Lower leg skin (tissue), 3 donors: ENCODE results near the gene CEACAM21.

Source experiments
- CTCF ChIP-seq, 3 donors: fragments of 450-650 bp; IDR thresholded peaks; one replicate each; pipeline ENCODE4 v1.5.1; 2016; ENCODE audit warnings: antibody characterized with exemption in 3 of 3, mild to moderate bottlenecking in 3 of 3, moderate library complexity in 2 of 3
- POLR2A ChIP-seq, 2 donors: fragments of 450-650 bp; IDR thresholded peaks; one replicate each; pipeline ENCODE4 v1.6.1; 2016 to 2017; ENCODE audit warnings: antibody characterized with exemption in 2 of 2, mild to moderate bottlenecking in 1 of 2, moderate library complexity in 1 of 2

DNA sequence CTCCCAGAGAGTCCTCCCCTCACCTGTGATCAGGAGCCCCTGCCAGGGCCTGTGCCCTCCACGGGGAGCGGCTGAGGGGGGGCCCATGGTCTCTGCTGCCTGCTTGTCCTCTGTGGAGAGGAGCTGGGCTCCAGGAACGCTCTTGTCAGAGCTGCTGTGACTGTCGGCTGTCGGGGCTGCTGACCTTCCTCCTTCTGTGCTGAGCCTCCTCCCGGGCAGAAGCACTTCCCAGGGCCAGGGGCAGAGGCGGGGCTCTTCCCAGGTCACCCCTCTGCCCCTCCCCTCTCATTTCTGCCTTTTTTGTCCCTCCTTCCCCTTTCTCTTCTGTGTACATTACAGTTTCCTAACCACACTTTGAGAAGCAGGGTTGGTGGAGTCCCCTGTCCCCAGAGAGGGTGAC lies 50.9 kb downstream of the CEACAM21 start, which contains the start of gene CEACAM4:
- TF ChIP-seq CTCF (IDR thresholded peaks at IDR 0.05) (no peak), POLR2A (IDR thresholded peaks at IDR 0.05) (no peak)
